ENCODE measurements around the gene SPON1.

SPON1 gene

DNA sequence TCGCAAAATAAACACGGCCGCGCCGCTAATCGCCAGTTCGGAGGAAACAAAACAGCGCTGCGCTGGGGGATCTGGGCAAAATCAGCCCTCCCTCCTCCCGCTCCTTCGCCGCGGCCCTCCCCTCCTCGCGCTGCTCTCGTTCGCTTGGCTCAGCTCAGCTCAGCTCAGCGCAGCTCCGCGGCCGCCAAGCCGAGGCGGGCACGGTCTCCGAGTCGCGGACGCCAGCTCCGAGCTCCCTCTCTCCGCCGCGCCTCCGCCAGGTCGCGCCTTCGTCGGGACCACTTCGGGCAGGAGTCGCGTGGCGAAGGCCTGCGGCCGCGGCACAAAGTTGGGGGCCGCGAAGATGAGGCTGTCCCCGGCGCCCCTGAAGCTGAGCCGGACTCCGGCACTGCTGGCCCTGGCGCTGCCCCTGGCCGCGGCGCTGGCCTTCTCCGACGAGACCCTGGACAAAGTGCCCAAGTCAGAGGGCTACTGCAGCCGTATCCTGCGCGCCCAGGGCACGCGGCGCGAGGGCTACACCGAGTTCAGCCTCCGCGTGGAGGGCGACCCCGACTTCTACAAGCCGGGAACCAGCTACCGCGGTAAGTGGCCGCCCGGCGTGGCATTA is at the start of gene SPON1:
TSS of gene SPON1 (plus strand) at position 162 of the 607 bp plus-strand sequence. CDS start at position 344, 182 bp downstream.
- no peaks in the 10 kb centered on the region for H3K4me1 ChIP-seq (ENCODE audit: insufficient read depth, low read length, severe bottlenecking)
- H3K36me3 ChIP-seq (ENCODE audit: insufficient read depth, low read length), result no peaks in the 10 kb centered on the region
- no peaks in the 10 kb centered on the region for H3F3A ChIP-seq (ENCODE audit: insufficient read depth, low read length)
- H3K27ac ChIP-seq (ENCODE audit: low read depth, low read length, poor library complexity, severe bottlenecking), result no peak within 1 kb of the TSS
- no peaks in the 10 kb centered on the region for H3K27me3 ChIP-seq (ENCODE audit: insufficient read depth, low read length)
- no peaks in the 10 kb centered on the region for H4K20me1 ChIP-seq (ENCODE audit: insufficient read depth, low read length)
- no peak within 1 kb of the TSS for H3K9ac ChIP-seq (ENCODE audit: low read length)
- H3K9me3 ChIP-seq (ENCODE audit: low read length), result no peaks in the 10 kb centered on the region
- TF ChIP-seq CTCF (IDR thresholded peaks at IDR 0.05; ENCODE audit: low read length) (no peak), EZH2 (IDR thresholded peaks at IDR 0.05; ENCODE audit: borderline replicate concordance, low read length) (no peak)
- no peak within 1 kb of the TSS for H2AFZ ChIP-seq (ENCODE audit: low read length)
- no peak within 1 kb of the TSS for H3K4me2 ChIP-seq (ENCODE audit: low read length)
- H3K4me3 ChIP-seq (ENCODE audit: low read depth, low read length, poor library complexity, severe bottlenecking), result no peak within 1 kb of the TSS
- H3K79me2 ChIP-seq (ENCODE audit: insufficient read depth, low read length), result no peaks in the 10 kb centered on the region
- no peaks in the 10 kb centered on the region for H3K9me2 ChIP-seq (ENCODE audit: low read depth, low read length)

- TF ChIP-seq EZH2 (IDR thresholded peaks at IDR 0.05; ENCODE audit: borderline replicate concordance, low read length) (no peak), CTCF (IDR thresholded peaks at IDR 0.05; ENCODE audit: low read length) (no peak)
- no peaks in the 10 kb centered on the region for H3F3A ChIP-seq (ENCODE audit: insufficient read depth, low read length)
- no peak overlapping the region for H3K27ac ChIP-seq (ENCODE audit: low read depth, low read length, poor library complexity, severe bottlenecking)
- H3K4me2 ChIP-seq (ENCODE audit: low read length), result no peak overlapping the region
- no peaks in the 10 kb centered on the region for H3K79me2 ChIP-seq (ENCODE audit: insufficient read depth, low read length)
- H3K36me3 ChIP-seq (ENCODE audit: insufficient read depth, low read length), result no peaks in the 10 kb centered on the region
- H3K9me3 ChIP-seq (ENCODE audit: low read length), result no peaks in the 10 kb centered on the region
- no peaks in the 10 kb centered on the region for H4K20me1 ChIP-seq (ENCODE audit: insufficient read depth, low read length)
- H3K4me1 ChIP-seq (ENCODE audit: insufficient read depth, low read length, severe bottlenecking), result no peaks in the 10 kb centered on the region
- no peaks in the 10 kb centered on the region for H3K9me2 ChIP-seq (ENCODE audit: low read depth, low read length)
- no peak overlapping the region for H3K4me3 ChIP-seq (ENCODE audit: low read depth, low read length, poor library complexity, severe bottlenecking)
- no peak overlapping the region for H2AFZ ChIP-seq (ENCODE audit: low read length)
- no peaks in the 10 kb centered on the region for H3K27me3 ChIP-seq (ENCODE audit: insufficient read depth, low read length)
- no peak overlapping the region for H3K9ac ChIP-seq (ENCODE audit: low read length)
Observed at GRCh38 chr11:13917264-13917663, 45.3 kb upstream of the SPON1 start.

- Histone ChIP-seq H3K27ac (ENCODE audit: low read depth, low read length, poor library complexity, severe bottlenecking) (no peak overlapping the region), H3K36me3 (ENCODE audit: insufficient read depth, low read length) (no peaks in the 10 kb centered on the region), H3K9ac (ENCODE audit: low read length) (no peak overlapping the region), H3K4me3 (ENCODE audit: low read depth, low read length, poor library complexity, severe bottlenecking) (no peak overlapping the region), H3K4me2 (ENCODE audit: low read length) (no peak overlapping the region), H3K9me3 (ENCODE audit: low read length) (no peaks in the 10 kb centered on the region), H3K27me3 (ENCODE audit: insufficient read depth, low read length) (no peaks in the 10 kb centered on the region), H3K9me2 (ENCODE audit: low read depth, low read length) (no peaks in the 10 kb centered on the region), H3K79me2 (ENCODE audit: insufficient read depth, low read length) (no peaks in the 10 kb centered on the region), H3F3A (ENCODE audit: insufficient read depth, low read length) (no peaks in the 10 kb centered on the region), H4K20me1 (ENCODE audit: insufficient read depth, low read length) (no peaks in the 10 kb centered on the region), H3K4me1 (ENCODE audit: insufficient read depth, low read length, severe bottlenecking) (no peaks in the 10 kb centered on the region), H2AFZ (ENCODE audit: low read length) (no peak overlapping the region)
- TF ChIP-seq CTCF (IDR thresholded peaks at IDR 0.05; ENCODE audit: low read length), result no peak
- TF ChIP-seq EZH2 (IDR thresholded peaks at IDR 0.05; ENCODE audit: borderline replicate concordance, low read length), result no peak
Observed at GRCh38 chr11:13917904-13918303, 44.6 kb upstream of the SPON1 start.

Data from OCI-LY1 (cell line).